Activated CD4-positive, alpha-beta memory T cell treated with anti-CD3 and anti-CD28 coated beads, Interleukin-2, amount 10 ng/mL, durations not matched to agents 7 days and 5 days (primary cell): Measurements from ENCODE around the gene CASR. TPM values are rescaled to one million over a fixed set of nuclear protein-coding genes. Genes with fewer than 3 reads are reported as not detected.

Experiments used
- CTCF ChIA-PET: fragments of 350-600 bp; sonication (Branson Sonifier 250); formaldehyde crosslinking; loops from one replicate; lab custom pipeline; 2021; ENCODE audit warnings: antibody characterized with exemption, inconsistent platforms; lab: Charles Lee
- POLR2A ChIA-PET: fragments of 350-600 bp; sonication (Branson Sonifier 250); formaldehyde crosslinking; loops from one replicate; lab custom pipeline; 2021; ENCODE audit warnings: antibody characterized with exemption; lab: Charles Lee
- DNase-seq: peaks from one replicate; pipeline ENCODE4 v3.0.0-alpha.2; 2020
- H3K27ac Mint-ChIP-seq: one replicate; pipeline ENCODE4 v1.8.0; 2021; ENCODE audit warnings: mild to moderate bottlenecking, mixed read lengths
- H3K27me3 Mint-ChIP-seq: one replicate; pipeline ENCODE4 v1.8.0; 2021; ENCODE audit warnings: mixed read lengths
- H3K36me3 Mint-ChIP-seq: one replicate; pipeline ENCODE4 v1.8.0; 2021; ENCODE audit warnings: low read depth, mixed read lengths
- H3K4me1 Mint-ChIP-seq: one replicate; pipeline ENCODE4 v1.8.0; 2021; ENCODE audit warnings: mixed read lengths
- H3K4me3 Mint-ChIP-seq: one replicate; pipeline ENCODE4 v1.8.0; 2021; ENCODE audit warnings: mild to moderate bottlenecking, mixed read lengths
- H3K9me3 Mint-ChIP-seq: one replicate; pipeline ENCODE4 v1.8.0; 2021; ENCODE audit warnings: mixed read lengths
- total RNA-seq, 2 experiments: library from RNA; stranded (reverse); gene quantifications; one replicate each; pipeline ENCODE4 v1.2.3, GENCODE V29; 2021

Gene CASR
- total RNA-seq, 2 experiments from 2014 or later: 0.10 to 0.15 TPM

GRCh38 chr3:122299872-122300460 lies 116.5 kb downstream of the CASR start:
- CTCF ChIA-PET: interaction anchor here (0.7 to 2.6 kb wide), 10 partner anchors 19 to 753 kb away, joined by 3 to 34 read pairs (median 4); partner anchors contain the start of gene POLQ
- no peak overlapping the region for H3K27ac Mint-ChIP-seq

DNA sequence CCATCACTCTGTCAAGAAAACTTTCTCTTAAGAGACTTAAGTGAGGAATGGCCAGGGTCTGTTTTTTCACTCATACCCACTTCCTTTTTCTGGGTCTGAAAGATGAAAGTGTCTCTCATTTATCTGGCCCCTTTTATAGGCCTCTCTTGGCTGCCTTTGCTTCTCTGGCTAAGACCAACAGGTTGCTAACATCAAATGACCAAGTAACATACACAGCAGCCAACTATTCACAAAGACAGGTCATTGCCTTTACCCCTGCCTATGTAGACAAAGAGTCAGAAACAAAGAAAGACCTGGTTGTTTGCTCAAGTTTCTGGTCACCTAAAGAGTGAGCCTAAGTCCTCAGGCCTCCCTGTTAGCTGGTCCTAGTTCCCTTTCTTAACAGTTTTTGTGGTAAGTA lies 117.6 kb downstream of the CASR start:
- H3K36me3 Mint-ChIP-seq: no peaks in the 10 kb centered on the region
- no peak overlapping the region for H3K4me3 Mint-ChIP-seq
- ChIA-PET POLR2A (no interaction called here), CTCF (interaction anchor here (2.4 to 2.6 kb wide), 2 partner anchors 201 to 754 kb away, joined by 23 to 34 read pairs; partner anchors contain the start of gene POLQ)
- no peak overlapping the region for H3K27ac Mint-ChIP-seq
- peaks cover 20% of the 10 kb centered on the region for H3K4me1 Mint-ChIP-seq
- H3K27me3 Mint-ChIP-seq: no peaks in the 10 kb centered on the region
- peaks cover 4% of the 10 kb centered on the region for H3K9me3 Mint-ChIP-seq
- no peak for DNase-seq

More at GRCh38 chr3:122299872-122300460, 116.5 kb downstream of the CASR start:
- H3K9me3 Mint-ChIP-seq: peaks cover 4% of the 10 kb centered on the region
- DNase-seq: no peak
- no peaks in the 10 kb centered on the region for H3K27me3 Mint-ChIP-seq
- no peak overlapping the region for H3K4me3 Mint-ChIP-seq
- POLR2A ChIA-PET: no interaction called here
- H3K36me3 Mint-ChIP-seq: no peaks in the 10 kb centered on the region
- H3K4me1 Mint-ChIP-seq: peaks cover 18% of the 10 kb centered on the region

DNA sequence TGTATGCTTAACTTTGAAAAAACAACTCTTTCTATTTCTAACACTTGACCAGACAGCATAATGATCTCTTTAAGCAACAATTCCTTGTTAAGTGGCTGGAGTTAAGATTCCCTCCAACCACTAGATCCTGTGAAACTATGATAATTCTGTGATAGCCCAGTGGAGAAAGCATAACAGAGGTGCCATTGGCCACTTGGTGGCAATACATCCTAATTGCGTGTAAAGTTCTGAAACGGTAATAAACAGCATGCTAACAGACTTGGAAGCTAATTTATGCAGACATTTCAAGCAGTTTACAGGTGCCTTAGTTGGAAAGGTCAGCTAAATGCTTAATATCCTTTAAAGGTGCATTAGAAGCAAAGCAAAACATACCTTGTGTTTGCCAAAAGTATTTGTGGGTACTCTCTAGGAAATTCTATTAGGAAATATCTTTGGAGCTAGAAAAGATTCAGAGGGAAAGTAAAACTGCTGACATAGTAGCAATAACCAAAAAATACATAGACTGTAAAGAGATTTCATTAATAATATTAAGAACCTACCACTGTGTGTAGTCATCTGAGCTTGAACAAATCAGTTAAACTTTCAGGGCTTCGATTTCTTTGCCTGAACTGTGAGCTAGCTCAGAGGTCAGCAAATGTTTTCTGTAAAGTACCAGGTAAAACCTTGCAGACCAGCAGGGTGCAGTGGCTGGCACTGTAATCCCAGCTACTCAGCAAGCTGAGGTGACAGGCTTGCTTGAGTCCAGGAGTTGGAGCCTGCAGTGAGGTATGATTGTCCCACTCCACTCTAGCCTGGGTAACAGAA lies 122.6 kb downstream of the CASR start:
- CTCF ChIA-PET: interaction anchor here (0.7 to 1.6 kb wide), 8 partner anchors 8 to 759 kb away, joined by 3 to 7 read pairs (median 4); partner anchors contain the start of gene FAM162A
- POLR2A ChIA-PET: interaction anchor here (0.7 to 1.2 kb wide), 2 partner anchors 50 to 78 kb away, joined by 3 read pairs; partner anchors contain the start of gene FAM162A
- H3K27ac Mint-ChIP-seq: no peak overlapping the region
- peaks cover 9% of the 10 kb centered on the region for H3K27me3 Mint-ChIP-seq
- H3K36me3 Mint-ChIP-seq: no peaks in the 10 kb centered on the region
- no peak for DNase-seq
- H3K9me3 Mint-ChIP-seq: no peaks in the 10 kb centered on the region
- H3K4me3 Mint-ChIP-seq: no peak overlapping the region
- peaks cover 2% of the 10 kb centered on the region for H3K4me1 Mint-ChIP-seq

DNA sequence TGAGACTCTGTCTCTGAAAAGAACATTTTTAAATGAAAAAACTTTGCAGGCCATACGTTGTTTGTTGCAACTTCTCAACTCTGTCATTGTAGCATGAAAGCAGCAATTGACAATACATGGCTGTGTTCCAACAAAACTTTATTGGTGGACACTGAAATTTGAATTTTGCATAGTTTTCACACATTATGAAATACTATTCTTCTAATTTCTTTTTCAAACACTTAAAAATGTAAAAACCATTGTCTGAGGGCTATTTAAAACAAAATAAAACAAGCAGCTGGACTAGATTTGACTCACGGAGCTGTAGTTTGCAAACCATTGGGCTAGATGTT lies 123.1 kb downstream of the CASR start:
- ChIA-PET CTCF (interaction anchor here (0.7 to 1.6 kb wide), 8 partner anchors 9 to 759 kb away, joined by 3 to 7 read pairs (median 4); partner anchors contain the start of gene FAM162A), POLR2A (interaction anchor here (0.7 to 1.7 kb wide), 3 partner anchors 50 to 205 kb away, joined by 3 to 4 read pairs (median 3); partner anchors contain the start of gene FAM162A)
- Mint-ChIP-seq H3K27me3 (peaks cover 10% of the 10 kb centered on the region), H3K36me3 (no peaks in the 10 kb centered on the region), H3K9me3 (no peaks in the 10 kb centered on the region), H3K4me1 (peaks cover 4% of the 10 kb centered on the region), H3K27ac (no peak overlapping the region), H3K4me3 (no peak overlapping the region)
- DNase-seq: no peak

DNA sequence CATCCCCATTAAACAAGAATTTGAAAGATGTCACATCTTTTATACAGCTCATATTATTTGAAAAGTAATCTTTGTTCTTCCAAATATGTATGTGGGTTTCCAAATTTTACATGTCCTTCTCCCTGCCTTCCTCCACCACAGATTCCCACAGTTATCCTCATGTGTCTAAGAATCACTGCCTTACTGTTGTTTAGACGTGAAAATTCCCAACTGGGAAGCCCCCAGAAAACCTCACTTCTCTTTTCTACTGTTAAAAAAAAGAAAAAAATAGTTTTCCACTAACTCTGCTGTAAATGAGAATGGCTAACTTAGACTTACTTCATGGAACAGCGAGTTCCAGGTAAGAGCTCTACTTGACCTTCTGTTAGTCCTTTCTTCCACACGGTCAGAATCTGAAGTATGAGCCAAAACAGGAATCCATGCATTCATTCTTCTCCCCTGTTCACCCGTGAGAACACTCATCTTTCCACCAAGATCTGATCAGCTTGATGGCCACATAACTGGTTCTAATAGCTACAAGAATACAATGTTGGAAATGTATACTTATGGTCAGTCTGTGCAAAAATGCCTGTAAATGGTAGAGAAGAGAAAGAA lies 123.7 kb downstream of the CASR start:
- CTCF ChIA-PET: interaction anchor here (1.3 to 1.6 kb wide), 4 partner anchors 10 to 206 kb away, joined by 3 to 7 read pairs (median 5); partner anchors contain the start of gene FAM162A
- H3K9me3 Mint-ChIP-seq: no peaks in the 10 kb centered on the region
- H3K4me1 Mint-ChIP-seq: peaks cover 7% of the 10 kb centered on the region
- H3K4me3 Mint-ChIP-seq: no peak overlapping the region
- H3K36me3 Mint-ChIP-seq: no peaks in the 10 kb centered on the region
- POLR2A ChIA-PET: interaction anchor here (1.2 to 1.7 kb wide), 3 partner anchors 15 to 205 kb away, joined by 3 to 4 read pairs (median 3); partner anchors contain the start of gene FAM162A
- no peak for DNase-seq
- H3K27ac Mint-ChIP-seq: no peak overlapping the region
- H3K27me3 Mint-ChIP-seq: peaks cover 10% of the 10 kb centered on the region

DNA sequence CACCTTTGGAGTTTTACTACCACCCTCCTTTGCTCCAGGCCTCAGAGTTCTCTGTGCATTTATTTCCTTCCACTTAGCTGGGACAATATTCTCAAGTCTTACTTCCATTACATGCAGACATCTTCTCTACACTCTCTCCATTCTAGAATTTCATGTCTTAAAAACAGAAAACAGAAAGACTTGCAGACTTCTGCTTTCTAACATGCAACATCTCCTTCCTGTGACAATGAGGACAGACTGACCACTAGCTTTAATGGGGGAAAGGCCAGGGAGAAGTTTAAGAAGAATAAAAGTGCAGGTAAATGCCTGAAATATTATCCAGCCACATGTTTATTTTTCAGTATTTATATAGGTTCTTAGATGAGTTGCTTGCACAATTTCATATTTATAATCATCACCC lies 124.5 kb downstream of the CASR start:
- Mint-ChIP-seq H3K4me3 (no peak overlapping the region), H3K27ac (no peak overlapping the region), H3K27me3 (peaks cover 11% of the 10 kb centered on the region), H3K36me3 (no peaks in the 10 kb centered on the region), H3K4me1 (peaks cover 12% of the 10 kb centered on the region), H3K9me3 (no peaks in the 10 kb centered on the region)
- ChIA-PET POLR2A (interaction anchor here (1.2 to 1.7 kb wide), 2 partner anchors 14 to 206 kb away, joined by 3 to 4 read pairs; no protein-coding TSS in a partner anchor), CTCF (interaction anchor here (1.3 kb wide), 1 partner anchor 207 kb away, joined by 3 read pairs; no protein-coding TSS in a partner anchor)
- no peak for DNase-seq

GRCh38 chr3:122310361-122310760 lies 126.9 kb downstream of the CASR start:
- no peak for DNase-seq
- H3K9me3 Mint-ChIP-seq: no peaks in the 10 kb centered on the region
- CTCF ChIA-PET: interaction anchor here (0.5 to 1.5 kb wide), 2 partner anchors 752 to 764 kb away, joined by 3 to 5 read pairs; no protein-coding TSS in a partner anchor
- no peak overlapping the region for H3K4me3 Mint-ChIP-seq
- no peaks in the 10 kb centered on the region for H3K36me3 Mint-ChIP-seq
- H3K27me3 Mint-ChIP-seq: peaks cover 12% of the 10 kb centered on the region
- no peak overlapping the region for H3K27ac Mint-ChIP-seq
- POLR2A ChIA-PET: no interaction called here
- peaks cover 16% of the 10 kb centered on the region for H3K4me1 Mint-ChIP-seq

DNA sequence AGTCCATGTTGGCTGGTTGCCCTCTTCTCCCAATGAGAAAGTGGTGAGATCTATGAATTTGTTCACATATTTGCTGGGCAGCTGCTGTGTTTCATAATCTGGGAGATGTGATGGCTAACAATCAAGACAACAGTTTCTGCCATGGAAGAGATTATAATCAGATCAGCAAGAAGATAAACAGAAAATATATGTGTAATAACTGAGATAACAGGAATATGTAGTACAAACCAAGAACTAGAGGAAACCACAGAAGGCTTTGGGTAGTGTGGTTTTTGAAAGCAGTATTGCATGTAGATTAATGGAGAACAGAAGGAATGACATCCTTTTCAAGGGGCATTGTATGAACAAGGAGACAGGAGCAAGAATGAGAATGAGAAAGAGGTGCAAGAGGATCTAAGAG lies 129.4 kb downstream of the CASR start:
- ChIA-PET POLR2A (interaction anchor here (1.4 to 1.5 kb wide), 2 partner anchors 25 to 71 kb away, joined by 3 to 7 read pairs; partner anchors contain the start of genes FAM162A and MIX23), CTCF (interaction anchor here (0.7 to 1.4 kb wide), 3 partner anchors 9 to 210 kb away, joined by 3 to 6 read pairs (median 4); no protein-coding TSS in a partner anchor)
- H3K4me1 Mint-ChIP-seq: peaks cover 13% of the 10 kb centered on the region
- peaks cover 17% of the 10 kb centered on the region for H3K27me3 Mint-ChIP-seq
- H3K9me3 Mint-ChIP-seq: no peaks in the 10 kb centered on the region
- no peak for DNase-seq
- no peak overlapping the region for H3K4me3 Mint-ChIP-seq
- peak overlapping the region; percentile 44 for H3K27ac Mint-ChIP-seq
- no peaks in the 10 kb centered on the region for H3K36me3 Mint-ChIP-seq

GRCh38 chr3:122313281-122313680 lies 129.8 kb downstream of the CASR start:
- Mint-ChIP-seq H3K4me3 (no peak overlapping the region), H3K4me1 (peaks cover 16% of the 10 kb centered on the region), H3K27me3 (peaks cover 20% of the 10 kb centered on the region), H3K36me3 (no peaks in the 10 kb centered on the region), H3K9me3 (peaks cover 3% of the 10 kb centered on the region), H3K27ac (peak overlapping the region; percentile 44)
- ChIA-PET POLR2A (interaction anchor here (1.4 to 1.5 kb wide), 2 partner anchors 25 to 70 kb away, joined by 3 to 7 read pairs; partner anchors contain the start of genes FAM162A and MIX23), CTCF (interaction anchor here (0.6 to 1.4 kb wide), 3 partner anchors 9 to 210 kb away, joined by 3 to 4 read pairs (median 3); no protein-coding TSS in a partner anchor)
- DNase-seq: no peak

- H3K36me3 Mint-ChIP-seq: no peaks in the 10 kb centered on the region
- ChIA-PET CTCF (interaction anchor here (1.4 kb wide), 1 partner anchor 10 kb away, joined by 4 read pairs; no protein-coding TSS in a partner anchor), POLR2A (interaction anchor here (0.6 to 1.4 kb wide), 2 partner anchors 24 to 186 kb away, joined by 3 read pairs; no protein-coding TSS in a partner anchor)
- peaks cover 20% of the 10 kb centered on the region for H3K4me1 Mint-ChIP-seq
- no peak overlapping the region for H3K27ac Mint-ChIP-seq
- H3K27me3 Mint-ChIP-seq: peaks cover 22% of the 10 kb centered on the region
- no peak for DNase-seq
- H3K9me3 Mint-ChIP-seq: peaks cover 8% of the 10 kb centered on the region
- no peak overlapping the region for H3K4me3 Mint-ChIP-seq
Measured at GRCh38 chr3:122314228-122314876, 130.9 kb downstream of the CASR start.

DNA sequence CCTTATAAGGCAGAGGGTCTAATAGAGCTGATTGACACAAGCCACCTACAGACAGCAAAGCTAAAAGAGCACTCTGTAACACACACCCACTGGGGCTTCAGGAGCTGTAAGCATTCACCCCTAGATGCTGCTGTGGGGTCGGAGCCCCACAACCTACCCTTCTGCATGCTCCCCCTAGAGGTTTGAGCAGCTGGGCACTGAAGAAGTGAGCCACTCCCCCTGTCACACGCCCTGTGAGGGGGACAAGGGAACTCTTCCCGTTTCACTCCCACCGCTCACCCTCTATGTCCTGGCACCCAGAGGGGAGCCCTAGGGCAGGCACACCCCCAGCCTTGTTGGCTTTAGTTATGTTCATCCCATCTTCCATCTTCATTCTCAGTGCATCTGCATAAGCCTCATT lies 132.2 kb downstream of the CASR start:
- H3K4me3 Mint-ChIP-seq: no peak overlapping the region
- H3K27me3 Mint-ChIP-seq: peaks cover 19% of the 10 kb centered on the region
- H3K27ac Mint-ChIP-seq: no peak overlapping the region
- DNase-seq: no peak
- CTCF ChIA-PET: no interaction called here
- H3K36me3 Mint-ChIP-seq: no peaks in the 10 kb centered on the region
- H3K4me1 Mint-ChIP-seq: peaks cover 20% of the 10 kb centered on the region
- POLR2A ChIA-PET: no interaction called here
- H3K9me3 Mint-ChIP-seq: peaks cover 17% of the 10 kb centered on the region

DNA sequence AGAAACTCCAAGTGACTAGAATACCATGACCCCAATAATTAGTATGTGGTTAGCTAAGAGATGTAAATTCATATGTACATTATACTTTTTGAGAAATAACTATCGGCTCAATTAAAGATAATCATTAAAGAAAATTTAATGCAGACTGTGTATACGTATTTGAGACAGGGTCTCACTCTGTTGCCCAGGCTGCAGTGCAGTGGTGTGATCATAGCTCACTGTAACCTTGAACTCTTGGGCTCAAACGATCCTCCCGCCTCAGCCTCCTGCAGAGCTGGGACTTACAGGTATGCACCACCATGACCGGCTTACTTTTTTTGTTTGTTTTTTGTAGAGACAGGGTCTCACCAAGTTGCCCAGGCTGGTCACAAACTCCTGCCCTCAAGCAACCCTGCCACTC lies 132.9 kb downstream of the CASR start:
- Mint-ChIP-seq H3K27ac (no peak overlapping the region), H3K9me3 (peaks cover 17% of the 10 kb centered on the region), H3K27me3 (peaks cover 15% of the 10 kb centered on the region), H3K4me3 (no peak overlapping the region), H3K36me3 (no peaks in the 10 kb centered on the region), H3K4me1 (peaks cover 24% of the 10 kb centered on the region)
- ChIA-PET CTCF (no interaction called here), POLR2A (no interaction called here)
- no peak for DNase-seq
